K562 (cell line): ENCODE measurements around the gene TUB. TPM values are rescaled to one million over a fixed set of nuclear protein-coding genes. Genes with fewer than 3 reads are reported as not detected.

ENCODE experiments used
- ATAC-seq: fragments of 200-7000 bp; cut with Tn5 transposase; 3 replicates; pipeline ENCODE4 v1.9.1; 2020; ENCODE audit warnings: moderate library complexity
- BruUV-seq: library from RNA; stranded (reverse); fragments of 400-500 nt; replicated peaks from 2 replicates; lab custom pipeline; 2021; lab: Mats Ljungman, UMichigan
- CTCF ChIA-PET: fragments of 300-600 bp; formaldehyde crosslinking; extraction: SDS; loops from one replicate; lab custom pipeline; 2021; ENCODE audit warnings: low intra/inter-chr PET ratio; lab: Yijun Ruan, JAX
- POLR2A ChIA-PET: fragments of 300-600, 350-650 bp; sonication (Branson Sonifier 250); formaldehyde crosslinking; extraction: SDS; loops from one replicate; lab custom pipeline; 2021; ENCODE audit warnings: antibody characterized with exemption, inconsistent platforms; lab: Yijun Ruan, JAX
- DNase-seq, 4 experiments: peaks; one replicate each; pipeline versions ENCODE4 v3.0.0 to v3.0.0-alpha.2; 2011 to 2018; ENCODE audit warnings: low spot score in 3 of 4, mixed read lengths in 3 of 4; ENCODE audit errors: extremely low read depth in 1 of 4
- FAIRE-seq: peaks from 2 replicates; lab custom pipeline; 2011; peaks lifted over from hg19 to GRCh38; lab: Jason Lieb, UNC
- H2AFZ ChIP-seq: 2 replicates; pipeline ENCODE4 v1.6.0; 2011; ENCODE audit warnings: low read depth, low read length, control low read depth, inconsistent platforms
- H3K27ac ChIP-seq: fragments of 200-600 bp; 3 replicates; pipeline ENCODE4 v1.8.0; 2011; ENCODE audit warnings: low read depth, mild to moderate bottlenecking, control low read depth, inconsistent platforms, low read length, moderate library complexity, mixed read lengths; ENCODE audit errors: extremely low read depth
- H3K27me3 ChIP-seq, 2 experiments: fragments of 300-600 bp in 1 of 2; 2 replicates in 1 of 2; 3 replicates in 1 of 2; pipeline versions ENCODE4 v1.6.0 to v1.8.0; 2011; ENCODE audit warnings: inconsistent platforms in 2 of 2, low read length in 2 of 2, mild to moderate bottlenecking in 1 of 2, mixed read lengths in 1 of 2, moderate library complexity in 1 of 2; ENCODE audit not compliant: control insufficient read depth in 2 of 2, insufficient read depth in 2 of 2
- H3K36me3 ChIP-seq: fragments of 300-600 bp; 3 replicates; pipeline ENCODE4 v1.8.0; 2011; ENCODE audit warnings: mild to moderate bottlenecking, low read length, inconsistent platforms; ENCODE audit not compliant: control insufficient read depth, insufficient read depth
- H3K4me1 ChIP-seq, 2 experiments: fragments of 200-600 bp in 1 of 2; replicated peaks in 1 of 2; 2 replicates in 1 of 2; 3 replicates in 1 of 2; pipeline versions ENCODE4 v1.5.1 to v1.8.0; 2011; ENCODE audit warnings: inconsistent platforms in 2 of 2, low read length in 2 of 2, mild to moderate bottlenecking in 1 of 2, mixed read lengths in 1 of 2, moderate library complexity in 1 of 2; ENCODE audit not compliant: control insufficient read depth in 2 of 2, insufficient read depth in 2 of 2
- H3K4me2 ChIP-seq: 2 replicates; pipeline ENCODE4 v1.6.1; 2011; ENCODE audit warnings: low read length, control low read depth, inconsistent platforms, mixed read lengths; ENCODE audit not compliant: insufficient read depth
- H3K4me3 ChIP-seq: fragments of 200-600 bp; sonication (generic), shearing (Covaris generic); 2 replicates; pipeline ENCODE4 v1.5.1; 2016; ENCODE audit warnings: control low read depth, inconsistent platforms
- H3K79me2 ChIP-seq: fragments of 200-600 bp; 3 replicates; pipeline ENCODE4 v1.8.0; 2011; ENCODE audit warnings: low read length, inconsistent platforms; ENCODE audit not compliant: control insufficient read depth, insufficient read depth
- H3K9ac ChIP-seq, 2 experiments: 2 replicates each; pipeline versions ENCODE4 v1.6.0 to v1.6.1; 2011; ENCODE audit warnings: low read depth in 2 of 2, low read length in 2 of 2, control low read depth in 1 of 2, inconsistent platforms in 1 of 2, mild to moderate bottlenecking in 1 of 2, mixed read lengths in 1 of 2; ENCODE audit not compliant: insufficient read depth in 1 of 2
- H3K9me1 ChIP-seq: one replicate; pipeline ENCODE4 v1.6.0; 2011; ENCODE audit warnings: inconsistent platforms, mild to moderate bottlenecking, low read length, moderate library complexity; ENCODE audit not compliant: control insufficient read depth, insufficient read depth
- H3K9me3 ChIP-seq: replicated peaks from 2 replicates; pipeline ENCODE4 v1.5.1; 2011; ENCODE audit warnings: low read depth, low read length, inconsistent platforms; ENCODE audit not compliant: control insufficient read depth, insufficient read depth
- H4K20me1 ChIP-seq: replicated peaks from 2 replicates; pipeline ENCODE4 v1.6.1; 2011; ENCODE audit warnings: low read length, inconsistent platforms, mixed read lengths; ENCODE audit not compliant: control insufficient read depth, insufficient read depth
- CSDE1 ChIP-seq, 2 experiments: fragments of 450-650 bp; IDR thresholded peaks; 2 replicates each; pipeline ENCODE4 v1.6.1; 2016; ENCODE audit warnings: mild to moderate bottlenecking in 1 of 2
- FOXJ3 ChIP-seq: sonication (generic); formaldehyde crosslinking; IDR thresholded peaks from 2 replicates; pipeline ENCODE4 v1.4.0; 2020; ENCODE audit warnings: mild to moderate bottlenecking, missing genetic modification reagents
- FOXK2 ChIP-seq, 2 experiments: fragments of 450-650 bp; IDR thresholded peaks in 1 of 2; conservative IDR thresholded peaks in 1 of 2; 2 replicates each; pipeline ENCODE4 v1.6.1; 2016; ENCODE audit warnings: low read depth in 2 of 2, mild to moderate bottlenecking in 1 of 2
- KDM4B ChIP-seq, 2 experiments: fragments of 450-650 bp in 1 of 2; sonication (generic) in 1 of 2; IDR thresholded peaks; 2 replicates each; pipeline ENCODE4 v1.6.1; 2016 to 2017; ENCODE audit warnings: borderline replicate concordance in 2 of 2, antibody characterized with exemption in 1 of 2, low read depth in 1 of 2, mild to moderate bottlenecking in 1 of 2
- MYBL2 ChIP-seq, 2 experiments: fragments of 450-650 bp in 1 of 2; sonication (generic) in 1 of 2; formaldehyde crosslinking in 1 of 2; IDR thresholded peaks; 2 replicates each; pipeline versions ENCODE4 v1.6.1 to v1.8.1; 2017 to 2022; ENCODE audit warnings: borderline replicate concordance in 1 of 2, inconsistent platforms in 1 of 2, low read depth in 1 of 2, mild to moderate bottlenecking in 1 of 2, missing genetic modification reagents in 1 of 2, moderate library complexity in 1 of 2
- NFIC ChIP-seq: fragments of 450-650 bp; IDR thresholded peaks from 2 replicates; pipeline ENCODE4 v1.6.1; 2017; ENCODE audit warnings: mild to moderate bottlenecking, inconsistent platforms
- PBX2 ChIP-seq, 2 experiments: IDR thresholded peaks in 1 of 2; conservative IDR thresholded peaks in 1 of 2; 2 replicates each; pipeline ENCODE4 v1.6.1; 2016; ENCODE audit warnings: low read depth in 2 of 2, mild to moderate bottlenecking in 1 of 2, missing compliant biosample characterization in 1 of 2, missing genetic modification characterization in 1 of 2, moderate library complexity in 1 of 2
- SETDB1 ChIP-seq: IDR thresholded peaks from one replicate; pipeline ENCODE4 v1.6.1; 2012; ENCODE audit warnings: low read length, control low read depth, inconsistent platforms
- TARDBP ChIP-seq: fragments of 450-650 bp; IDR thresholded peaks from 2 replicates; pipeline ENCODE4 v1.6.1; 2016
- U2AF2 ChIP-seq: fragments of 200-400 bp; formaldehyde crosslinking; optimal IDR thresholded peaks from 2 replicates; pipeline ENCODE3; 2017; ENCODE audit warnings: low read depth, mild to moderate bottlenecking, low read length
- ZNF174 ChIP-seq: fragments of 250-450 bp; sonication (Bioruptor Pico); IDR thresholded peaks from 2 replicates; pipeline ENCODE4 v1.4.0; 2020; ENCODE audit warnings: mild to moderate bottlenecking
- WGBS: fragments of 100-300 bp; shearing (Covaris generic); methylation state at CpG from one replicate; pipeline ENCODE4 v1.1.6; 2016; ENCODE audit warnings: low coverage, mixed read lengths; ENCODE audit not compliant: insufficient coverage; ENCODE audit errors: missing lambda C conversion rate; 5-methylcytosine and 5-hydroxymethylcytosine counted together
- in situ Hi-C: fragments of 300-500 bp; cut with MboI; formaldehyde crosslinking; loops from 4 replicates; pipeline ENCODE4 v1.15.0; 2018; ENCODE audit warnings: inconsistent platforms, mixed read lengths
- intact Hi-C: fragments of 100-400 bp; cut with micrococcal nuclease; formaldehyde crosslinking; loops from 2 replicates; pipeline ENCODE4 v1.14.2; 2022
- polyA plus RNA-seq, 8 experiments: library from polyadenylated mRNA; depleted of rRNA in 4 of 8; stranded (reverse) in 5 of 8; unstranded in 3 of 8; fragments of >200 nt; fragmentation: Nextera tagmentation in 2 of 8; fragmentation: Illumina TruSeq in 1 of 8; extraction: Ambion mirVana in 2 of 8; extraction: Trizol in 1 of 8; gene quantifications; 2 replicates each; pipeline versions ENCODE4 v1.2.1 to v1.2.3, GENCODE V29; 2011 to 2014; ENCODE audit warnings: inconsistent platforms in 1 of 8, missing spikeins in 1 of 8
- total RNA-seq, 7 experiments: library from RNA; depleted of rRNA in 6 of 7; stranded (reverse); fragments of >200 nt in 6 of 7; fragmentation: Illumina TruSeq in 2 of 7; extraction: Trizol in 2 of 7; gene quantifications; 2 replicates each; pipeline versions ENCODE4 v1.2.1 to v1.2.3, GENCODE V29; 2011 to 2021; ENCODE audit warnings: low replicate concordance in 1 of 7

Gene TUB
- total and polyA plus RNA-seq, 9 of the 15 experiments (the other 6 are each of a cell fraction or from before 2014, with no cell fraction given), result not detected

- intact Hi-C loops (no loop called here), in situ Hi-C loops (no loop called here)
- Histone ChIP-seq H3K27me3 (peaks cover 0 to 9% of the 10 kb centered on the region in 2 experiments; a peak in 2 of 5 replicates), H3K9me3 (no peaks in the 10 kb centered on the region), H3K36me3 (no peaks in the 10 kb centered on the region), H3K27ac (no peak overlapping the region), H4K20me1 (peaks cover 5% of the 10 kb centered on the region; the same call in 1 of the 2 replicates), H3K9me1 (no peaks in the 10 kb centered on the region), H3K4me2 (no peak overlapping the region), H3K4me1 (no peaks in the 10 kb centered on the region), H3K9ac (no peak overlapping the region), H3K79me2 (no peaks in the 10 kb centered on the region), H3K4me3 (no peak overlapping the region), H2AFZ (no peak overlapping the region)
- ChIA-PET POLR2A (no interaction called here), CTCF (no interaction called here)
- no TSS peak for BruUV-seq
- TF ChIP-seq CSDE1 (IDR thresholded peaks at IDR 0.05), result no peak
- TF ChIP-seq KDM4B (IDR thresholded peaks at IDR 0.05; ENCODE audit: borderline replicate concordance in 2 of 2, low read depth in 1 of 2), result no peak
- no peak for TF ChIP-seq FOXJ3 (CRISPR knock-in tag)
- TF ChIP-seq FOXK2 (conservative IDR thresholded peaks at IDR 0.05 in 1 of 2, IDR thresholded peaks at IDR 0.05 in 1 of 2; ENCODE audit: low read depth in 2 of 2), result no peak
- no peak for TF ChIP-seq TARDBP
- TF ChIP-seq PBX2 (CRISPR knock-in tag; IDR thresholded peaks at IDR 0.05; ENCODE audit: low read depth), result no peak
- no peak for TF ChIP-seq PBX2 (tag; conservative IDR thresholded peaks at IDR 0.05; ENCODE audit: low read depth)
- TF ChIP-seq MYBL2 (IDR thresholded peaks at IDR 0.05; ENCODE audit: low read depth), result no peak
- TF ChIP-seq MYBL2 (CRISPR knock-in tag; IDR thresholded peaks at IDR 0.05; ENCODE audit: borderline replicate concordance), result no peak
- no peak for TF ChIP-seq ZNF174 (CRISPR knock-in tag)
- no peak for TF ChIP-seq U2AF2
- no peak for TF ChIP-seq SETDB1
- no peak for TF ChIP-seq NFIC
- FAIRE-seq (no peak), ATAC-seq (no peak), DNase-seq (no peak)
- WGBS, result 0% methylated on average over 4 of the region's 4 CpGs
Measured at GRCh38 chr11:8041576-8041975, 39.4 kb upstream of the TUB start.
